HG03378 (cell line): Measurements from ENCODE around the gene CAMTA2.

Experiments used
- ATAC-seq: cut with Tn5 transposase; IDR thresholded peaks from one replicate; pipeline ENCODE4 v1.9.1; 2021; ENCODE audit warnings: mild to moderate bottlenecking, moderate library complexity; ENCODE audit not compliant: unreplicated experiment

The CAMTA2 gene

DNA sequence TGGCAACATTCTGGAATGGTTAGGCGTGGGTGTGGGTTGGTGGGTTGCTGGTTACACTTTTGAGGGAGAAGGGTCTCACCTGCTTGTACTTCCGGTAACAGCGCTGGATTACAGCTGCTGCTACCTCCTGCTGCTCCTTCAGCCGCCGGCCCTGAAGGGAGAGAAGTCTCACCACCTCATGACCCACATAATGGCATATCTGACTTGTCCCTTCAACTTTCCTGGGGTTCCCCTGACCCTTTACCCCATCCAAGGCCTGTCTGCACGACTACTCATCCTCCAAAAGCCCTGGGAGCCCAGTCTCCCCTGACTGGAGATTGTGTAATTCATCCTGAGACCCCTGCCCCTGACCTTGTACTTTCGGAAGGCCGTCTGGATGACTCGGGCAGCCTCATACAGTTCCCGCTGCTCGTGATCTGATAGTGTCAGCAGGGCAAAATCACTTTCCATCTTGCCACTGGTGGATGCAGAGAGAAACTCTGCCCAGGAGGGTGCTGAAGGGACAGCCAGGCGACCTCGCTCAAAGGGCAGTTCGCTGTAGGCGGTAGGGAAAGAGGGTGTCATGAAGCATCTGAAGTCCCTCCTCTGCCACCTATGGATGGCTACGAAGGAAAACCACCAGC lies 17.8 kb downstream of the CAMTA2 start:
- ATAC-seq: no peak

DNA sequence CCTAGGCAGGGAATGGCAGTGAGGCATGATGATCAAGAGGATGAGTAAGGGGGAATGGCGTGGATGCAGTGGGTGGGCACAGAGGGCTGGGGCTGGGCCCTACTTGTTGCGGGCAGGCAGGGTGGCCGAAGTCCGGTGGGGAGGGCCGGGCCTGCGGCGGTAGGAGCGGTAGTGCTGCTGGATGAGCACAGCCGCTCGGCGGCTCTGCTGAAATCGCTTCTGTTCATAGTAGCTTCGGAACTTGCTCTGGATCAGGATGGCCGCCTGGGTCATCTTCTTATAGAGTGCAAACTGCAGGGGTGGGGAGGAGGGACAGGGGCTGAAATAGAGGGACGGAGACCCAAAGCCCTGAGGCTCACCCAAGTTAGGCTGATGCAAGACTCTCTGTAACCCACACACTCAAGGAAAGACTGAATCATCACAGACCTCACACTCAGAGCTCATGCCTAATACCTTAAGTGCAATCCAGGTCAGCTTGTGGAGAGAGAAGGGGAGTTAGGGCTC lies 18.4 kb downstream of the CAMTA2 start:
- ATAC-seq: no peak

DNA sequence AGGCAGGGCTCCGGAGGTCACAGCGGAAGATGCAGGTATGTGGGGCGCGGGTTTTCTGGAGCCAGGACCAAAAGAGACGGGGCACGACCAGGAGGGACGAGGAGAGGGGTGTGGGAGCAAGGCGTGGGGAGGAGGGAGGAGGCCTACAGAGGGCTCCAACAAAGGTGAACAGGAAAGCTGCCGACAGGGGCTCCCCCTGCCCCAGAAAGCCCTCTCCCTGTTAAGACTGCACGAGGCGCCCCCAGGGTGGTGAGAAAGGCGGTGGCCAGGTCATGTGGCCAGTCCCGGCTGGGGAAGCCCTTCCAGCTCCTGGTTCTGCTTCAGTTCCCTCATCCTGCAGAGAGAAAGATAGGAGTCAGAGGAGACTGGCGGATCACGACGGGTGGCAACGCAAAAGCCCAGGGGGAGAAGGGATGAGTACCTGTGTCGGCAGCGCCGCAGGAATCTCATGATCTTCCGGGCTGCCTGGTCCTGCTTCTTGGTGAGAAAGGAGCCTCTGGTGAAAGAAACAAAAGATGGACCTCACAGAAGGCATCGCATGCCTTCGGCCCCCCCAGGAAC lies 18.9 kb downstream of the CAMTA2 start:
- no peak for ATAC-seq

DNA sequence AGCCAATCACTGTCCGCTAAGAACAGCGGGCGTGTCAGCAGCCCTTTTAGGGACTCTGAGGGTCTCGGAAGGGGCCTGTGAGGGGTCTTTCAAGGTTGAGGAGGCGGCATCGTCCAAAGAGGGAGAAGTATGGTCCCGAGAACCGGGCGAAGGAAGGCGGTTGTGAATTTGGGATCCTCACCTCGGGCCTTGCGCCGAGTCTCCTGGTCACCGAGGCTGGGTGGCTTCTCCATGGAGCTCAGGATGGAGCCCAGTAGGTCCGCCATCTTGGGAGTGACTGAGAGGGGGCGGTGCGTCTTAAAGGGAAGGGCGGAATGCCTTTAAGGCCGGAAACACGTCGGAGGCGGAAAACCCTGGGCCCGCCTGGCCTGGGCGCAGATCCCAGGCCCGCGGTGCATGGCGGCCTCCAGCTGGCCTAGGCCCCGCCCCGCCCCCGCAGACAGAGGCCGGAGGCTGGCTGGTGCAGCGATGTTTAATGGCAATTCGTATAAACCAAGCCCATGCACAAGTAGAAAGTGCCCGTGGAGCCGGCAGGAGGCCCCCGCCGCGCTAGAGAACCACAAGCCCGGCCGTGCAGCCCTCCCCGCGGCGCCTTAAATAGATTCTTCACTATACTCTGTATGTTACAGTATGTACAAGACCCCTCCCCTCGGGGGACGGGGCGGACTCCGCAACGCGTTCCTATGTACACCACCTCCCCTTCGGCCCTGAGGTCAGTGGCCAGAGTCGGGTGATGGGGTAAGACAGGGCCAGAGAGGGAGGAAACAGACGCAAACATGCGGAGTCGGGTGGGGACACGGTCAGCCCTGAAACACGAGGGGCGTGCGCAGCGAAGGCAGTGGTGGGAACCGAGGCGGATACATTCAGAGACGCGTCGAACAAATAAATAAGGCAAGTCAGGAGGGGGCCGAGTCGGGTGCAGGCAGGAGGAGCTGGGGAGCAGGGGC lies 19.7 kb downstream of the CAMTA2 start, which contains the start of gene SPAG7:
Gene SPAG7, minus strand, starts transcription at position 279 of the 947 bp plus-strand sequence. Its CDS starts 13 bp downstream, at position 266.
- peak; percentile 54 for ATAC-seq

DNA sequence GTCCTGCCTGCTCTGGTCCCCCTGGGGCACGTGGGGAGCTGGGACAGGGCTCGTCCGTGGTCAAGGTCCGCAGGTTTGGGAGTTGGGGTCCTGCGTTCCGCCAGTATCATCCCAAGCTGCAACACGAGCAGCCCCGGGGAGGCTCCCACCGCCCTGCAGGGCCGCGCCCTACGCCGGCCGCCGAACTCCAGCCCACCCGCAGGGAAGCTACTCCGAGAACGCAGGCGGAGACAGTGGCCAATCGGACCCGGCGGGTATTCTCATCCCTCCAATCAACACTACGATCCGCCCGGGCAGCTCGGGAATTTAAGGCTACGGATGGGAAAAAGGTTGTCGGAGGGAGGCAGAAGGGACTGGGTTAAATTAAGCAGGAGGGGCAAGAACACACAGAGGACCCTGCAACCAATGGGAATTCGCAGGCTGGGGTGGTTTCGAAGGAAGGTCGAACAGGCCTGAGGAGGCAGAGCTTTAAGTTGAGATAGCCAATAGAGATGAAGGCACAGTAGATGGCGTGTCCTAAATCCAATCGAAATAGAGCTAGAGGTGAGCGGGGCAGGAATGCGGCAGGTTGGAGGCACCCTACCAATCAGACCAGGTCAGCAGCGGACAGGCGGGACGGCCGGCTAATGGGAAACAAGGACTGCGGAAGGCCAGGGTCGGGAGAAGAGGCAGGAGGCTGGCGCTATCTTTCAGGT lies 20.5 kb downstream of the CAMTA2 start:
- peak; percentile 78 for ATAC-seq

DNA sequence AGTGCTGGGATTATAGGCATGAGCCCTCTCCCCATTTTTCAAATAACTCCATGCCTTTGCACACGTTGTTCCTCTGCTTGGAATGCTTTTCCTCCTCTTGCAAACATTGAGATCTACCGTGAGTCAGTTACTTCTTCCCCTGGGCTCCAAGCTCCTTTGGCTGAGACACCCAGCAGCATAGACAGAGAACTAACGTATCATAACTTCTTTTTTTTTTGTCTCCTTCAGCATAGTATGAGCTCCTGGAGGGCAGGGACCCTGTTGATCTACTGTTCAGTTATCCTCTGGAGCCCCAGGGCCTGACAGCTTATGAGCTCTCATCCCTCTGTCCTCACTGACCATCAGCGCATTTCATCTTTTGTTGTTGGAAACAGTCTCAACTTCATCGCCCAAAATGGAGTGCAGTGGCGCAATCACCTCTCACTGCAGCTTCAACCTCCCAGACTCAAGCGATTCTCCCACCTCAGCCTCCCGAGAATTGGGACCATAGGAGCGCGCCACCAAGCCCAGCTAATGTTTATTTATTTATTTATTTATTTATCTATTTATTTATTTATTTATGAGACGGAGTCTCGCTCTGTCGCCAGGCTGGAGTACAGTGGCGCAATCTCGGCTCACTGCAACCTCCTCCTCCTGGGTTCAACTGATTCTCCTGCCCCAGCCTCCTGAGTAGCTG lies 22.0 kb downstream of the CAMTA2 start:
- no peak for ATAC-seq

DNA sequence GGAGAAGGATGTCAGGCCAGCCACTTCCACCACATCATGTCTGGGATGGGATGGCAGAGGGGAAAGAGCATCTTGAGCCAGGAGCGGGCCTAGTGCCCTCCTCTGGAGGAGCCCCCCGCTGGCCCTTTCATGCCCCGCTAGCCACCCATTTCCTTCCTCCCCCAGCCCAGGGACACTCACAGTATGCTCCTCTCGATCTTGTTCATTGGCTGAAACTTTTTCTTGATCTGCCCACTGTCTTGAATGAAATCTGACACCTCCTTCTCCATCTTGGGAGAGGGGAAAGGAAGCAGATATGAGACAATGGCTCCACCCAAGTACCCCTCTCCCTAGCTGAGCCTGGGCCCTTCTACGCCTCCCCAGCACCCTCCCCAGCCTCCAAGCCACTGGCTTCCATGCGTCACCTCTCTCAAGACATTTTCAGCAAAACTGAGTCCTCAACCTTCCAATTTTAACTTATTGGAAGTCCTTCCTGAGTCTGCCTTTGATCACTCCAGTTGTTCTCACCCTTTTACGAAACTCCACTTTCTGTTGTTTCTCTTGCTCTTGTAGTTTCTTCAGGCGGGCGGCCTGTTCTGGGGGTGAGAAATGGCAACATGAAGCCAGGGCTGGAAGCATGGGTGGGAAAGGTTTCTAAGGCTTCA lies 27.1 kb downstream of the CAMTA2 start:
- no peak for ATAC-seq

DNA sequence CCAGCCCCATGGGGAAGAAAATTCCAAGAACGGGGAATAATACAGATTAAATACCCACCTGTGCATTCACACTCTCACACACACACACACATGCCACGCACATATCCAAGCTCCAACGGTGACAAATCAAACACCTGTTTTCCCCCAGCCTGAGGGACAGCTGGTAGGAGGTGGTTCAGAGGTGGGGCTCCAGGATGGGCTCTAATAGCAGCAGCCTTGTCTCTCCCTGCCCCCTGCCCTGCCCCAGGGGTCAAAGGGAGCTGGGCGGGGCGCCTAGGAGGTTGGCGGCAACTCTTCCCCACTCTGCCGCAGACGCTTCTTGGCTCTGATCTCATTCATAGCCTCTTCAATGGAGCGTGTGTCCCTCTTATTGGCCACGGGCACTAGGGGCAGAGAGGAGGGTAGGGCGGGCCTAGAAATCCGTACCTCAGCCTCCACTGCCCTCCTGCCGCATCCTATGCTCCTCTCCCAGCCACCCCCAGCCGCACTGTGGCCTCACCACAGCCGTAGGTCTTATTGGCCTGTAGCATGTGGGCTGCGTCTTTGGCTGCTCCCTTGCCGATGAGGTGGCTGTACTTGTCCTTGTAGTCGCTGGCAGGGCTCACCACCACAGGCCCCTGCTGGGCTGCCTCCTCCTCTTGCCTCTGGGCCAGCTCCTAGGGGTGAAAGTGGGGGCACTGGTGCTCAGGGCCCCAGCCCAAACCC lies 28.1 kb downstream of the CAMTA2 start:
- no peak for ATAC-seq

DNA sequence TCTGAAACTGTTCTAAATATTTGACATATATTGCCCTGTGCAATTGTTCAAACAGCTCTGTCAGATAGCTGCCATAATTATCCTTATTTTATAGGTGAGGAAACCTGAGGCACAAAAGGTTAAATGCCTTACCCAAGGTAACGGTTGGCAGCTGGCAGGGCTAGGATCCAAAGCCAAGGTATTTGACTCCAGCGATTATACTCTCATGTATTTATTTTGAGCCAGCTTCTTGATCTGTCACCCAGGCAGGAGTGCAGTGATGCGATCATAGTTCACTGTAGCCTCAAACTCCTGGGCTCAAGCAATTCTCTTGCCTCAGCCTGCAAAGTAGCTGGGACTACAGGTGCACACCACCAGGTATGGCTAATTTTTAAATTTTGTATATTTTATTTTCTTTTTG lies 29.4 kb downstream of the CAMTA2 start:
- ATAC-seq: no peak

DNA sequence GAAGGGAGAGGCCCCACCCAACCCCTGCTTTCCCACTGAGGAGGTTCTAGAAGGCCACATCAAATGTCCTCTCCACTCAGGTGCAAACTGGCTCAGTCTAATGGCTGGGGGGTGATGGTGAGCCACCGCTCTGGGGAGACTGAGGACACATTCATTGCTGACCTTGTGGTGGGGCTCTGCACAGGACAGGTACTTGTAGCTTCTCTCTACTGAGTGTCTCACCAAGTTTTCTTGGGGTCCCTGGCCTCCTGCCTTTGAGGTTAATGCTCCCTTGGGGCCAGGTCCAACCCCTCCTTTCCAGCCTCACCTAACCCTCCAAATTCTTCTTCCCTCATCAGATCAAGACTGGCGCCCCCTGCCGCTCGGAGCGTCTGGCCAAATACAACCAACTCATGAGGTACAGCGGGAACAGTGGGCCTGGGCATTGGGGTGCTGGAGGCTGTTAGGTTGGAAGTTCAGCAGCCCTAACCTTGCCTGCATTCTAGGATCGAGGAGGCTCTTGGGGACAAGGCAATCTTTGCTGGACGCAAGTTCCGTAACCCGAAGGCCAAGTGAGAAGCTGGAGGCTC lies 30.9 kb downstream of the CAMTA2 start:
- no peak for ATAC-seq

DNA sequence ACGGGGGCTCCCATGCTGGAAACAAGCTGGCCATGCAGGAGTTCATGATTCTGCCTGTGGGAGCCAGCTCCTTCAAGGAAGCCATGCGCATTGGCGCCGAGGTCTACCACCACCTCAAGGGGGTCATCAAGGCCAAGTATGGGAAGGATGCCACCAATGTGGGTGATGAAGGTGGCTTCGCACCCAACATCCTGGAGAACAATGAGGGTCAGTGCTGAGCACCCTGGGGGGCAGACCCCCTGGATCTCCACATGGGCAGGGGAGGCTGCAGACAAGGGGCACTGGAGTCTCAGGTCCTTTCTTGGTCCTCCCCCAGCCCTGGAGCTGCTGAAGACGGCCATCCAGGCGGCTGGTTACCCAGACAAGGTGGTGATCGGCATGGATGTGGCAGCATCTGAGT lies 32.4 kb downstream of the CAMTA2 start:
- ATAC-seq: no peak

DNA sequence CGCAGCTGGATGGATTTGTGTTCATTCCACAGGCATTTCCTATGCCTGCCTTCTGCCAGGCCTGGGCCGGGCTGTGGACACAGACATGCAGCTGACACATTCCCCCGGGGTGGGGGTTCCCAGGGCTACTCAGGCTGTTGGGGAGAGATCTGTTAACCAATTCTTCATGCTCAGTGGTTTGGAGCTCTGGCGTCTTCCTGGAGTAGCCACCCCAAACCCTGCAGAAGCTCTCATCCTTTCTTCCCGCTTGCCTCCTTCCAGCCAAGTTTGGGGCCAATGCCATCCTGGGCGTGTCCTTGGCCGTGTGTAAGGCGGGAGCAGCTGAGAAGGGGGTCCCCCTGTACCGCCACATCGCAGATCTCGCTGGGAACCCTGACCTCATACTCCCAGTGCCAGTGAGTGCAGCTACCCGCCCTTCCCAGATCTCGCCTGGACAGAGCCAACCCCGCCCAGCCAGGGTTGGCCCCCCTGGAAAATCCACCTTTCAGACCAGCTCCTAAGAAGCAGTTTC lies 34.0 kb downstream of the CAMTA2 start:
- no peak for ATAC-seq

DNA sequence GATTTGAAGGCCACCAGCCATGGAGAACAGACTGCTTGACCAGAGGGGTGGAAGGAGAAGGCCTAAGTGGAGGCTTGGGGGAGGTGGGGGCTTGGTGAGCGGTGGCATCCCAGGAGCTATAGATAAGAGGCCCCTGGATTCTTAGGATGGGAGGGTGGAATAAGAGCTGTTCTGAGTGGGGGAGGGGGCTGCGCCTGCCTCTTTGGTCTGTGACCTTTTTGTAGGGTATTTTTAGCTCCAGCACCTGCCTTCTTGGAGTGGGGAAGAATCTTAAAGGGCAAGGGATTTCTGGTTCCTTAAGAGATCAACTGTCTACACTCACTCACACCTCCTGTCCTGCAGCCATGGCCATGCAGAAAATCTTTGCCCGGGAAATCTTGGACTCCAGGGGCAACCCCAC lies 36.0 kb downstream of the CAMTA2 start:
- no peak for ATAC-seq

DNA sequence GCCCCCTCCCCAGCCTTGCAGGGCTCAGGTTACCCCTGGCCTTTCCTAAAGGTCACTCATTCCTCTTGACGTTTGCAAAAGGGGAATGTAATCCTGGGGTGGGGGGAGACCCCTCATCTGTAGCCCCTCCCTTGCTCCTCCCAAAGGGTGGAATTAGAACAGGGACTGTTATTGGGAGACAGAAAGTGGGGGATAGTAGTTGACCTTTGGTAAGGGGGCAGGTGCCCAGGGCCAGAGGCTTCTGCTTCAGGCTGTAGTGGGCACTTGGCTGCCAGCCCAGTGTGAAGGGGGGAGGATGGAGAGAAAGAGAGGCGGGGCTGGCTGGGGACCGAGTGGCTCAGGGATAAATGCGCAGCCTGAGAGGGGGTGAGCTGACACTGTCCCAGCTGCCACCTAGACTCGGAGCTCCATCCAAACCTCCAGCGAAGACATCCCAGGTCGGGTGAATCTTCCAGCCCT lies 36.7 kb downstream of the CAMTA2 start, which contains the start of gene ENO3:
Gene ENO3, plus strand, starts transcription at position 374 of the 459 bp plus-strand sequence. CDS start 711 bp downstream, outside the sequence.
- ATAC-seq: no peak

DNA sequence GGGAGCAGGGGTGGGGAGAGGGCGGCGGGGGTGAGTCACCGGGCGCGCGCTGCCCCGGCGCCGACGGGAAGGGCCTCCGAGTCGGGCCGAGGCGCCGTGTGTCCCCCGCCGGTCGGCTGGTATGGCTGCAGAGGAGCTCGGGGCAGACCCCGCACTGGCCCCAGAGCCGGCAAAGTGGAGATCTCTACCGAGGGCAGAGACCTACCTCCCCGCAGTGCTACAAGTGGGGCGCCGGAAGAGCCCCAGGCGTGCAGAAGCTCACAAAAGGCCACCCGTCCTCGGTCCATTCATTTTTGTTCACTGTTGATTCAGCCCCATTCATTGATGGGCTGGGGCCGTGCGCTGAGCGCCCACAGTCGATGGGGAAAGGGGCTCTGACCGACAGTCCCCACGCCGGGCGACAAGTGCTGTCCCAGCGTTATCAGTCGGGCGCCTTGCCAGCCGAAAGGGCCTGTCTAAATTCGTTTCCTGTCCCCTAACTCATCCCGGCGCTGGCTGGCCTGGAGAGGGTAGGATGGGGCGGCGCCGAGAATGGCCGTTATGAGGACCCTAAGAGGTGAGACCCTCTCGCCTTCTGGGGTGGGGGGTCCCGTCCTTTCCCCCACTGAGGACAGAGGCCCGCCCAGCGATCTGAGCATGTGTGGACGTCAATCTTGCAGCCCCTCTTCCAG lies 37.3 kb downstream of the CAMTA2 start:
- ATAC-seq: no peak

DNA sequence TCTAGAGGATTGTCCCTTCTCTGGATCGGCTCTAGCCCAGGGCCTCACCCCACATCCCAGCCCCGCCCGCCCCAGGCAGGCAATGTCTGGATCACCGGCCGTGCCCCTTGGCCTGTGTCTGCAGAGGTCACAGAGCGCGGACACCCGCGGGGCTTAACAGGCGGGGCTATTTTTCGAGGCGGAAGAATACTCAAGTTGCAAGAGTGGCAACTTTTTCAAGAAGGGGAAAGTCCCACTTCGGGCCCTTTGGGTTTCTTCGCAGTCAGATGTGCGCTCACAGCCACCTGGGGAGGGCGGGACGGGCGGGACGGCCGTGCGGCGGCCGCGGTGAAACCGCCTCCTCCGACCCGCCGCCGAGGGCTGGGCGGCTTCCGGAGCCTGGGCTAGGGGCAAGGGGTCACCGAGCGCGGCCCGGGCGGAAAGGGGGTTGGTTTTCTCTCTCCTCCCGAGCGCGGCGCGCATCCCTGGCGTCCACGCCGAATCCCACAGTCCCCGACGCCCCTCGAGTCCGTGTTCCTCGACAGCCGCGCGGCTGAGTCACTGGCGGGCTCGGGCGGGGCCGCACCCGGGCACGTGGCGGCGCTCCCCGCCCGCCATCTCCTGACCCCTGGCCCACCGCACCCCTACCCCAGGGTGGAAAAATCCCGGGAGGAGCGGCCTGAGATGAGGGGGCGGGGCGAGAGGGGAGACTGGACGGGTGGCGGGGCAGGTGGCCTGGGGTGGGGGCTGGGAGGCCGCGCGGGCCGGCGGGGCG lies 38.0 kb downstream of the CAMTA2 start:
- peak; percentile 37 for ATAC-seq

DNA sequence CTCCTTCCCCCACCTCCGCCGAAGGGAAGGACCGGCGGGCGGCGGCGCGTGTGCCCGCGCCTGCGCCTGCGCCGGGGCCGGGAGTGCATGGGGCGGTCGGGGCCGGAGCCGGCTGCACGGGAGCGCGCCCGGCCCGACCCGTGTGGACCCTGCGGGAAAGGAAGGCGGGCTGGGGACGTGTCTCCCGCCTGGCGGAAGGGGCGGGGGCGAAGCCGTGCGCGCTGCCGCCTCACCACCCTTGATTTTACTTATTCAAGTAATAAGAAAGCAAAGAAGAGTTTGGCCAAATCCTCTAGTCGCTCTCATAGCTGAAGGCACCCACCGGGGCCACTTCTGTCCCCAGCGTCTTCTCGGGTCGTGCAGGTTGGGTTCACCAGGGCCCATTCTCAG lies 38.5 kb downstream of the CAMTA2 start:
- ATAC-seq: peak; percentile 17
